GM23338 (cell line): ENCODE data around the gene NSUN7. TPM values are rescaled to one million over a fixed set of nuclear protein-coding genes. Genes with fewer than 3 reads are reported as not detected.

Experiments used
- ATAC-seq: fragments of 200-7000 bp; cut with Tn5 transposase; 3 replicates; pipeline ENCODE4 v1.9.1; 2020
- DNase-seq: peaks from one replicate; pipeline ENCODE4 v3.0.0-alpha.2; 2015; ENCODE audit warnings: low spot score
- H2AFZ ChIP-seq: fragments of 200-600 bp; sonication (generic); 2 replicates; pipeline ENCODE4 v1.8.0; 2016; ENCODE audit warnings: antibody characterized with exemption, mild to moderate bottlenecking, moderate library complexity
- H3F3A ChIP-seq: fragments of 200-600 bp; sonication (generic); replicated peaks from 2 replicates; pipeline ENCODE4 v1.8.0; 2017; ENCODE audit warnings: antibody characterized with exemption, mixed run types, low read depth
- H3K27ac ChIP-seq: fragments of 200-600 bp; sonication (generic); 2 replicates; pipeline ENCODE4 v1.6.1; 2016; ENCODE audit warnings: low read depth
- H3K27me3 ChIP-seq: fragments of 200-600 bp; sonication (generic); 2 replicates; pipeline ENCODE4 v1.8.0; 2016; ENCODE audit warnings: mild to moderate bottlenecking, mixed run types, moderate library complexity; ENCODE audit not compliant: insufficient read depth
- H3K36me3 ChIP-seq: fragments of 200-600 bp; sonication (generic); 2 replicates; pipeline ENCODE4 v1.8.0; 2016; ENCODE audit warnings: mild to moderate bottlenecking; ENCODE audit not compliant: insufficient read depth
- H3K4me1 ChIP-seq: fragments of 200-600 bp; sonication (generic); 2 replicates; pipeline ENCODE4 v1.8.0; 2016; ENCODE audit warnings: mild to moderate bottlenecking, moderate library complexity; ENCODE audit not compliant: insufficient read depth
- H3K4me2 ChIP-seq: fragments of 200-600 bp; sonication (generic); 2 replicates; pipeline ENCODE4 v1.7.1; 2017; ENCODE audit warnings: mixed run types
- H3K4me3 ChIP-seq: fragments of 200-600 bp; sonication (generic); 2 replicates; pipeline ENCODE4 v1.6.1; 2016; ENCODE audit warnings: mixed run types
- H3K79me2 ChIP-seq: fragments of 200-600 bp; sonication (generic); replicated peaks from 2 replicates; pipeline ENCODE4 v1.8.0; 2017; ENCODE audit warnings: mild to moderate bottlenecking; ENCODE audit not compliant: insufficient read depth
- H3K9me2 ChIP-seq: fragments of 200-600 bp; sonication (generic); 2 replicates; pipeline ENCODE4 v1.8.0; 2017; ENCODE audit not compliant: insufficient read depth
- H4K20me1 ChIP-seq: fragments of 200-600 bp; sonication (generic); replicated peaks from 2 replicates; pipeline ENCODE4 v1.8.0; 2017; ENCODE audit warnings: mild to moderate bottlenecking; ENCODE audit not compliant: insufficient read depth
- H3K27ac Mint-ChIP-seq: 2 replicates; pipeline ENCODE4 v1.8.0; 2020; ENCODE audit warnings: inconsistent platforms, mild to moderate bottlenecking, moderate library complexity, mixed read lengths
- H3K27me3 Mint-ChIP-seq: 3 replicates; pipeline ENCODE4 v1.8.0; 2022; ENCODE audit warnings: low read depth, mild to moderate bottlenecking, moderate library complexity, mixed read lengths, inconsistent platforms; ENCODE audit not compliant: insufficient read depth, poor library complexity
- H3K36me3 Mint-ChIP-seq: 3 replicates; pipeline ENCODE4 v1.8.0; 2021; ENCODE audit warnings: low read depth, mild to moderate bottlenecking, inconsistent platforms, moderate library complexity, mixed read lengths
- H3K4me1 Mint-ChIP-seq: 3 replicates; pipeline ENCODE4 v1.8.0; 2020; ENCODE audit warnings: mild to moderate bottlenecking, inconsistent platforms, mixed read lengths
- H3K4me3 Mint-ChIP-seq: 3 replicates; pipeline ENCODE4 v1.8.0; 2021; ENCODE audit warnings: moderate library complexity, mild to moderate bottlenecking, inconsistent platforms, mixed read lengths
- H3K9me3 Mint-ChIP-seq: 3 replicates; pipeline ENCODE4 v1.8.0; 2020; ENCODE audit warnings: moderate library complexity, mild to moderate bottlenecking, inconsistent platforms, mixed read lengths
- CREB1 ChIP-seq: fragments of 250-450 bp; sonication (Bioruptor Pico); IDR thresholded peaks from 2 replicates; pipeline ENCODE4 v1.5.0; 2020; ENCODE audit warnings: low read depth, mild to moderate bottlenecking, moderate library complexity
- CTCF ChIP-seq, 2 experiments: fragments of 200-600 bp in 1 of 2; sonication (generic) in 1 of 2; conservative IDR thresholded peaks; 2 replicates each; pipeline versions ENCODE4 v1.5.1 to v1.6.1; 2016 to 2017; ENCODE audit warnings: antibody characterized with exemption in 2 of 2, low read depth in 2 of 2, mild to moderate bottlenecking in 2 of 2, moderate library complexity in 1 of 2
- ETS1 ChIP-seq: IDR thresholded peaks from 2 replicates; pipeline ENCODE4 v1.6.1; 2016; ENCODE audit warnings: antibody characterized with exemption
- EZH2 ChIP-seq: fragments of 200-600 bp; sonication (generic); IDR thresholded peaks from one replicate; pipeline ENCODE4 v1.8.0; 2017; ENCODE audit warnings: antibody characterized with exemption, mild to moderate bottlenecking, low read depth; ENCODE audit not compliant: unreplicated experiment
- EZH2phosphoT487 ChIP-seq: fragments of 200-600 bp; sonication (generic); IDR thresholded peaks from one replicate; pipeline ENCODE4 v1.8.1; 2018; ENCODE audit warnings: antibody characterized with exemption; ENCODE audit not compliant: unreplicated experiment
- JUNB ChIP-seq: IDR thresholded peaks from one replicate; pipeline ENCODE4 v1.6.1; 2016; ENCODE audit warnings: antibody characterized with exemption; ENCODE audit not compliant: unreplicated experiment
- NANOG ChIP-seq: IDR thresholded peaks from 2 replicates; pipeline ENCODE4 v1.6.1; 2016; ENCODE audit warnings: antibody characterized with exemption, borderline replicate concordance
- POLR2AphosphoS5 ChIP-seq: IDR thresholded peaks from 2 replicates; pipeline ENCODE4 v1.6.1; 2016; ENCODE audit warnings: antibody characterized with exemption, low read depth
- REST ChIP-seq: IDR thresholded peaks from one replicate; pipeline ENCODE4 v1.6.1; 2018; ENCODE audit warnings: antibody characterized with exemption; ENCODE audit not compliant: unreplicated experiment
- STAT1 ChIP-seq: IDR thresholded peaks from one replicate; pipeline ENCODE4 v1.6.1; 2016; ENCODE audit warnings: antibody characterized with exemption; ENCODE audit not compliant: unreplicated experiment
- ZNF114 ChIP-seq: fragments of 250-450 bp; sonication (Bioruptor Pico); IDR thresholded peaks from 2 replicates; pipeline ENCODE4 v1.5.0; 2020; ENCODE audit warnings: mild to moderate bottlenecking, moderate library complexity
- ZNF331 ChIP-seq: fragments of 250-450 bp; sonication (Bioruptor Pico); IDR thresholded peaks from 2 replicates; pipeline ENCODE4 v1.5.0; 2020; ENCODE audit warnings: low read depth, mild to moderate bottlenecking, moderate library complexity
- ZNF462 ChIP-seq: fragments of 250-450 bp; sonication (Bioruptor Pico); IDR thresholded peaks from 2 replicates; pipeline ENCODE4 v1.5.0; 2020; ENCODE audit warnings: mild to moderate bottlenecking, moderate library complexity
- polyA plus RNA-seq: library from polyadenylated mRNA; unstranded; fragments of >200 nt; fragmentation: Nextera tagmentation; extraction: Ambion mirVana; gene quantifications from 2 replicates; pipeline ENCODE4 v1.2.1, GENCODE V29; 2016
- total RNA-seq: library from RNA; depleted of rRNA; stranded (reverse); fragments of >200 nt; shearing (Covaris generic); gene quantifications from 2 replicates; pipeline ENCODE4 v1.2.3, GENCODE V29; 2014

Gene NSUN7
- total and polyA plus RNA-seq, 2 experiments from 2014 or later: 28.8 to 29.0 TPM

- H3K4me1 Mint-ChIP-seq: peaks cover 33% of the 10 kb centered on the region
- H3K9me3 Mint-ChIP-seq: no peaks in the 10 kb centered on the region
- Histone ChIP-seq H3K9me2 (no peaks in the 10 kb centered on the region; the same call in 1 of the 2 replicates), H3K4me1 (peaks cover 19% of the 10 kb centered on the region), H3K79me2 (peaks cover 71% of the 10 kb centered on the region), H3F3A (0 out of 2 replicates have a peak, but pooled peaks cover 6% of the 10 kb centered on the region), H3K4me2 (no peak overlapping the region), H4K20me1 (peaks cover 29% of the 10 kb centered on the region), H3K36me3 (peaks cover under 1% of the 10 kb centered on the region), H3K4me3 (no peak overlapping the region), H2AFZ (no peak overlapping the region), H3K27me3 (no peaks in the 10 kb centered on the region), H3K27ac (0 out of 2 replicates have a peak overlapping the region, but pooled peaks have one; percentile 52)
- peaks cover 1% of the 10 kb centered on the region for H3K27me3 Mint-ChIP-seq
- DNase-seq: no peak
- no peak overlapping the region for H3K4me3 Mint-ChIP-seq
- peaks cover 5% of the 10 kb centered on the region; the same call in 2 of the 3 replicates for H3K36me3 Mint-ChIP-seq
- TF ChIP-seq REST (no peak), EZH2 (no peak), JUNB (no peak), NANOG (no peak), STAT1 (no peak), ZNF114 (CRISPR knock-in tag) (no peak), ETS1 (no peak), CTCF (conservative IDR thresholded peaks at IDR 0.05; ENCODE audit: low read depth in 2 of 2) (no peak), ZNF331 (CRISPR knock-in tag) (no peak), EZH2phosphoT487 (no peak), ZNF462 (no peak), CREB1 (CRISPR knock-in tag) (no peak), POLR2AphosphoS5 (no peak)
- no peak overlapping the region for H3K27ac Mint-ChIP-seq
- no peak for ATAC-seq
Measured at GRCh38 chr4:40842725-40843423, 93.1 kb downstream of the NSUN7 start.
